ENCODE results near the gene KCNA10.

The KCNA10 gene

DNA sequence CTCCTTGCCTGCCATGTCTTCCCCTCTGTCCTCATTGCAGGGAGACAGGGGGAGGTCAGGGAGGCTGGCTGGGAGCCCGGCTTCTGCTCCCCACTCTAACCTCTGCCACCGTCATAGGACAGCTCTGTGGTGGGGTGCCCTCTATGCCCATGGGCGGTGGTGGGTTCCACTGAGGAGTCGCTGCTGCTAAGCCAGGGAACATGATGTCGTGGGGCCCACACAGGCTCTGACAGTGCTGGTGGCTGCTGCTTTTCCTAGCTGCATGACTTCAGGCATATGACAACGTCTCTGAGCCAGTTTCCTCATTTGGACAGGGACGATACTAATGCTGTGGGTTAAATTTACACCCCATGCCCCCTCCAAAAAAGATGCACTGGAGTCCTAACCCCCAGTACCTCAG lies 14.7 kb downstream of the KCNA10 start:
- Histone ChIP-seq H3K27me3 (ENCODE audit: insufficient read depth, poor library complexity, severe bottlenecking) (no peaks in the 10 kb centered on the region), H3K27ac (replicated peaks) (no peak overlapping the region), H3K4me3 (replicated peaks; ENCODE audit: insufficient read depth, low read length) (no peak overlapping the region)
- no peak for DNase-seq (ENCODE audit: low read depth in 1 of 2, low spot score in 1 of 2)
- TF ChIP-seq, protein P1, sequence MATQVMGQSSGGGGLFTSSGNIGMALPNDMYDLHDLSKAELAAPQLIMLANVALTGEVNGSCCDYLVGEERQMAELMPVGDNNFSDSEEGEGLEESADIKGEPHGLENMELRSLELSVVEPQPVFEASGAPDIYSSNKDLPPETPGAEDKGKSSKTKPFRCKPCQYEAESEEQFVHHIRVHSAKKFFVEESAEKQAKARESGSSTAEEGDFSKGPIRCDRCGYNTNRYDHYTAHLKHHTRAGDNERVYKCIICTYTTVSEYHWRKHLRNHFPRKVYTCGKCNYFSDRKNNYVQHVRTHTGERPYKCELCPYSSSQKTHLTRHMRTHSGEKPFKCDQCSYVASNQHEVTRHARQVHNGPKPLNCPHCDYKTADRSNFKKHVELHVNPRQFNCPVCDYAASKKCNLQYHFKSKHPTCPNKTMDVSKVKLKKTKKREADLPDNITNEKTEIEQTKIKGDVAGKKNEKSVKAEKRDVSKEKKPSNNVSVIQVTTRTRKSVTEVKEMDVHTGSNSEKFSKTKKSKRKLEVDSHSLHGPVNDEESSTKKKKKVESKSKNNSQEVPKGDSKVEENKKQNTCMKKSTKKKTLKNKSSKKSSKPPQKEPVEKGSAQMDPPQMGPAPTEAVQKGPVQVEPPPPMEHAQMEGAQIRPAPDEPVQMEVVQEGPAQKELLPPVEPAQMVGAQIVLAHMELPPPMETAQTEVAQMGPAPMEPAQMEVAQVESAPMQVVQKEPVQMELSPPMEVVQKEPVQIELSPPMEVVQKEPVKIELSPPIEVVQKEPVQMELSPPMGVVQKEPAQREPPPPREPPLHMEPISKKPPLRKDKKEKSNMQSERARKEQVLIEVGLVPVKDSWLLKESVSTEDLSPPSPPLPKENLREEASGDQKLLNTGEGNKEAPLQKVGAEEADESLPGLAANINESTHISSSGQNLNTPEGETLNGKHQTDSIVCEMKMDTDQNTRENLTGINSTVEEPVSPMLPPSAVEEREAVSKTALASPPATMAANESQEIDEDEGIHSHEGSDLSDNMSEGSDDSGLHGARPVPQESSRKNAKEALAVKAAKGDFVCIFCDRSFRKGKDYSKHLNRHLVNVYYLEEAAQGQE (IDR thresholded peaks at IDR 0.05; ENCODE audit: insufficient replicate concordance, low read depth), result no peak
- TF ChIP-seq SPI1 (IDR thresholded peaks at IDR 0.05; ENCODE audit: borderline replicate concordance, low read depth), result no peak
- TF ChIP-seq, protein P2, sequence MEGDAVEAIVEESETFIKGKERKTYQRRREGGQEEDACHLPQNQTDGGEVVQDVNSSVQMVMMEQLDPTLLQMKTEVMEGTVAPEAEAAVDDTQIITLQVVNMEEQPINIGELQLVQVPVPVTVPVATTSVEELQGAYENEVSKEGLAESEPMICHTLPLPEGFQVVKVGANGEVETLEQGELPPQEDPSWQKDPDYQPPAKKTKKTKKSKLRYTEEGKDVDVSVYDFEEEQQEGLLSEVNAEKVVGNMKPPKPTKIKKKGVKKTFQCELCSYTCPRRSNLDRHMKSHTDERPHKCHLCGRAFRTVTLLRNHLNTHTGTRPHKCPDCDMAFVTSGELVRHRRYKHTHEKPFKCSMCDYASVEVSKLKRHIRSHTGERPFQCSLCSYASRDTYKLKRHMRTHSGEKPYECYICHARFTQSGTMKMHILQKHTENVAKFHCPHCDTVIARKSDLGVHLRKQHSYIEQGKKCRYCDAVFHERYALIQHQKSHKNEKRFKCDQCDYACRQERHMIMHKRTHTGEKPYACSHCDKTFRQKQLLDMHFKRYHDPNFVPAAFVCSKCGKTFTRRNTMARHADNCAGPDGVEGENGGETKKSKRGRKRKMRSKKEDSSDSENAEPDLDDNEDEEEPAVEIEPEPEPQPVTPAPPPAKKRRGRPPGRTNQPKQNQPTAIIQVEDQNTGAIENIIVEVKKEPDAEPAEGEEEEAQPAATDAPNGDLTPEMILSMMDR (IDR thresholded peaks at IDR 0.05; ENCODE audit: insufficient read depth, low read length), result no peak
- TF ChIP-seq GABPA (IDR thresholded peaks at IDR 0.05; ENCODE audit: low read depth), result no peak

DNA sequence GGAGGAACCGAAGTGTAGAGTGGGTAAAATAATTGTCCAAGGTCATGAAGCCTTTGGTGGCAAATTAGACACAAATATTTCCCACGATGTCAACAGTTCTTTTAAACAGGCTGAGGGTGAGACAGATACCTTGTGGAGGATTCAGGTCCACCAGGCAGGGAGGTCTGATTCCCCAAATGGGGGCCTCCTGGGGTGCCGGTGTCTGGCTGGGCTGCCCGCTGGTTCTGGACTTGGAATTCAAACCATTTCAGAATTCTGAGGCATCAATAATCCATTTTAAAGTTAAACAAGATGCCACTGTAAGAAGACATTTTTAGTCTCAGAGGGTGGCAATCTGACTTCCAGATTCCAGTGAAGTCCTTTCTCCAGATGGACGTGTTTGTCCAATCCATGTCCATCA lies 15.5 kb downstream of the KCNA10 start:
- DNase-seq (ENCODE audit: low read depth in 1 of 2, low spot score in 1 of 2), result no peak
- TF ChIP-seq, protein P1 (IDR thresholded peaks at IDR 0.05; ENCODE audit: insufficient replicate concordance, low read depth), result no peak
- TF ChIP-seq SPI1 (IDR thresholded peaks at IDR 0.05; ENCODE audit: borderline replicate concordance, low read depth) (no peak), GABPA (IDR thresholded peaks at IDR 0.05; ENCODE audit: low read depth) (no peak), POLR2AphosphoS5 (IDR thresholded peaks at IDR 0.05; ENCODE audit: low read depth) (no peak)
- TF ChIP-seq, protein P2 (IDR thresholded peaks at IDR 0.05; ENCODE audit: insufficient read depth, low read length), result no peak
- Histone ChIP-seq H3K27ac (replicated peaks) (no peak overlapping the region), H3K27me3 (ENCODE audit: insufficient read depth, poor library complexity, severe bottlenecking) (no peaks in the 10 kb centered on the region), H3K4me3 (replicated peaks; ENCODE audit: insufficient read depth, low read length) (no peak overlapping the region)

DNA sequence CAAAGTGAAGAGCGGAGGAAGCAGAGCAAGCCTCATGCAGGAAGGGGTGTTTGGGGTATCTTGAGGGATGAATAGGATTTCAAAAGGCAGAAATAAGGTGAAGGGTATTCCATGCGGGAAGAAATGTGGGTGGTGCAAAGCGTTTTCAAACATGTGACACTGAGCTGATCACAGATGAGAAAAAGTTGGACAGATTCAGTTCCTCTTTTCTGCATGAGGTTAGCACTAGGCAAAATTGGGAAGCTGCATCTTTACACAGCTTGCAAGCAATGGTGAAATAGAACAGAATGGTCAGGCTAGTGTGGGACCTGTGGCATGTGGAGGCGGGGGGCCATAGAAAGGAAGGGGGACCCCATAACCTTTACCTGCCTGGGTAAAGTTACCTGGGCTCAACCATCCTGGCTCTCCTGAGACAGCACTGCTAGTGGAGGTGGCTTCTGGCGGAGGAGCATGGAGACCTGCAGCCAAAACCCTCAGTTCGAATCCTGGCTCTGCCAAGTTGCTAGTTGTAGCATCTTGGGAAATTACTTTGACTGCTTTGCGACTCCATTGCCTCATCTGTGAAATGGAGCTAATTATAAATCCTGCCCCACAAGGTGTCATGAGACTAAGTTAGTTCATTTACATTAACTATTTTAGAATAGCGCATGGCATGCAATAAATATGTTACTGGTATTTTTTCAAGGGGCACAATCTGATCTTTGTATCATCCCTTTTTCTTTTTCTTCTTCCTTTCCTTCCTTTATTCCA lies 16.4 kb downstream of the KCNA10 start:
- peak in 1 of 2 experiments; percentile 73 for DNase-seq (ENCODE audit: low read depth in 1 of 2, low spot score in 1 of 2)
- Histone ChIP-seq H3K27ac (replicated peaks) (no peak overlapping the region), H3K4me3 (replicated peaks; ENCODE audit: insufficient read depth, low read length) (no peak overlapping the region), H3K27me3 (ENCODE audit: insufficient read depth, poor library complexity, severe bottlenecking) (no peaks in the 10 kb centered on the region)
- TF ChIP-seq, protein P1 (IDR thresholded peaks at IDR 0.05; ENCODE audit: insufficient replicate concordance, low read depth), result no peak
- TF ChIP-seq SPI1 (IDR thresholded peaks at IDR 0.05; ENCODE audit: borderline replicate concordance, low read depth) (peak; percentile 99), GABPA (IDR thresholded peaks at IDR 0.05; ENCODE audit: low read depth) (no peak)

All from HL-60 (cell line).